C4-2B (cell line): Measurements from ENCODE around the gene NAPB.

Experiments used
- ZFX ChIP-seq: fragments of 450-650 bp; IDR thresholded peaks from 2 replicates; pipeline ENCODE4 v1.6.1; 2017
- TF ChIP-seq, protein P1 (sequence below): fragments of 450-650 bp; conservative IDR thresholded peaks from 2 replicates; pipeline ENCODE4 v1.5.1; 2017; ENCODE audit warnings: mild to moderate bottlenecking

DNA sequence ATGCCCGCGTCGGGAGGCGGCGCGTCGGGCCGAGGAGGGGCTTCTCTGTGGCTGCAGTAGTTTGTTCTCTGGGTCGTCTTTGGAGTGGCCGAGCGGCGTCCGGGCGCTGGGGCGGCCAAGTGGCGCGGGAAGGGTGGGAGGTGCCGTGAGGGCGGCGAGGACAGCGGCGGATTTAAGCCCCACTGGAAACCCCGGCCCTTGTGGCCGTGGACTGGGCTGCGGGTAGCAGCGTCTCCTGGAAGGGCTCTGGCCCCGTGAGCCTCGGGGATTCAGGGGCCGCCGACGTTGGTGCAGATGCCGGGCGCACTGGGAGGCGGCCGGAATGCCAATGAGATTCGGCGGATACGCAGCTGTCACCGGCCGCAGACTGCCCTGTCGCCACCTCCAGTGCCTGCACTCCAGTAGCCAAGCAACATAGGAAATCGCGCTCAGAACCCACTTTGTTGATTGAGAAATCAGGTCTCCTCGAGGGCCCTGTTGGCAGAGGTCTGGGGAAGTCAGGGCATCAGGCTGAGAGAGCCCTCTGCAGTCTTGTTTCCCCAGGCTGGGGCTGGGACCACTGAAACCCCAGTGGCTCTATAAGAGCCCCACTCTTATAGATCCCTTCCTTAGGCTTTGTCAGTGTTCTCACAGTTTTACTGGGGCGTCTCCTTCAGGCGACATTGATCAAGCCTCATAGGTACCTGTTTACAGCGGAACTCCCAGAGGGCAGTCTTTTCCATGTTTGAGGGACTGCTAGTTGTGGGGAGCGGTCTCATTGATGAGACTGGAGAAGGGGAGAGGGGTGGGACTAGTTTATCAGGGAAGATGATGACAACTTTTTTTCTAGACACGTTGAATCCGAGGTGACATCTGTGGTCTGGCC is 58.7 kb downstream of the NAPB start:
- TF ChIP-seq, protein P1, sequence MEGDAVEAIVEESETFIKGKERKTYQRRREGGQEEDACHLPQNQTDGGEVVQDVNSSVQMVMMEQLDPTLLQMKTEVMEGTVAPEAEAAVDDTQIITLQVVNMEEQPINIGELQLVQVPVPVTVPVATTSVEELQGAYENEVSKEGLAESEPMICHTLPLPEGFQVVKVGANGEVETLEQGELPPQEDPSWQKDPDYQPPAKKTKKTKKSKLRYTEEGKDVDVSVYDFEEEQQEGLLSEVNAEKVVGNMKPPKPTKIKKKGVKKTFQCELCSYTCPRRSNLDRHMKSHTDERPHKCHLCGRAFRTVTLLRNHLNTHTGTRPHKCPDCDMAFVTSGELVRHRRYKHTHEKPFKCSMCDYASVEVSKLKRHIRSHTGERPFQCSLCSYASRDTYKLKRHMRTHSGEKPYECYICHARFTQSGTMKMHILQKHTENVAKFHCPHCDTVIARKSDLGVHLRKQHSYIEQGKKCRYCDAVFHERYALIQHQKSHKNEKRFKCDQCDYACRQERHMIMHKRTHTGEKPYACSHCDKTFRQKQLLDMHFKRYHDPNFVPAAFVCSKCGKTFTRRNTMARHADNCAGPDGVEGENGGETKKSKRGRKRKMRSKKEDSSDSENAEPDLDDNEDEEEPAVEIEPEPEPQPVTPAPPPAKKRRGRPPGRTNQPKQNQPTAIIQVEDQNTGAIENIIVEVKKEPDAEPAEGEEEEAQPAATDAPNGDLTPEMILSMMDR, result no peak
- peak; percentile 49; the same call in 1 of the 2 replicates for TF ChIP-seq ZFX
